HG03442 (cell line): ENCODE data around the gene KLHL42.
A peak's percentile ranks its signal among the peaks of the same experiment; 100 is the strongest.
"Not testable (repeated sequence)": the region's sequence is repeated elsewhere in the genome, so short reads cannot be mapped to it uniquely, and the experiment has no call there.

ENCODE experiments used
- ATAC-seq: cut with Tn5 transposase; IDR thresholded peaks from one replicate; pipeline ENCODE4 v1.9.1; 2021; ENCODE audit warnings: mild to moderate bottlenecking, moderate library complexity; ENCODE audit not compliant: unreplicated experiment

KLHL42 gene

DNA sequence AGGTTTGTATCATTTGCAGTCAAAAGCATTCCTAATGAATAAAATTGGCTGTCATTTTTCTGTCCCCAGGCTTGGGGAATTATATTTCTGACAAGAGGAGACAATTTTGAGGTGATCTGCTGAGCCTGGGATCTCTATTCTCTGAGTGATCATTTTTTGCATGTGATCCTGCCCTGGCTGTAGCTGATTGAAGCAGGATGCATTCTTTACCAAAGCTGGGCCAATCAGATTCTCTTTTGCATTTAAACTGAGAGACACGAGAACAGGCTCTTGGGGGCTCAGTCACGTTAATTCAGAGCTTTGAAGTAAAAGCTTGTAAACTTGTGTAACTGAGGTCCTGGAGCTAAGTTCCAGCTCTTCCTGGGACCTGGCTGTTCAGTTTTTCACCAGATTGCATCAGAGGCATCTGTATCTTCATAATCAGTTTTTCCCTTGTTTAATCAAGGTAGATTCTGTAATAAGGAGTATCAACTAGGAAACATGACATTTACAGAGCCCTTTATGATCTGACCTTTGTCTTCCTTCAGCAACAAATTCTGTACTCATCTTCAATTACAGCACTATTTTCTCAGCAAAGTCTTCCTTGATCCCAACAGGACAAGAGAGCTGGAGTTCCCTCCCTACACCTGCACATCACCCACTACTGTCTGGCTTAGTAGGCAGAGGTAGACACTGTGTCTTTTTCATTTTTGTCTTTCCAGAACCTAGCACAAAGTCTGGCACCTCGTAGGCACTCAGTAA is 35.0 kb downstream of the KLHL42 start:
- no peak for ATAC-seq

DNA sequence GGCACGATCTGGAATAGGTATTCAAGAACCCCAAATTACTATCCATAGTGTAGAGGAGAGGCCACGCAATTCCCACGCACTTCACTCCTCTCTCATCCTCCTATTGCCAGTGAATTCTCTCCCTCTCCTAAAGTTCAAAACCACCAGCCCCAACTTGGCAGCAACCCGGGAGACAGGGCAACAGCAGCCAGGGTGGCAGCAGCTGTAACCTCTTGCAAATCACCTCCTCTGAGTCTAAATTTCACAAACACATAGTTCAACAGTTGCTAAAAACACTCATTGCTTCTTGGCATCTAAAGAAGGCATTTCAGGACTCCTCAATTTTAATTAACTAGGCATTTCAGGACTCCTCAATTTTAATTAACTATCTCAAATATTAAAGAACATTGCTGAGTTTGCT is 37.7 kb downstream of the KLHL42 start:
- ATAC-seq = no peak

DNA sequence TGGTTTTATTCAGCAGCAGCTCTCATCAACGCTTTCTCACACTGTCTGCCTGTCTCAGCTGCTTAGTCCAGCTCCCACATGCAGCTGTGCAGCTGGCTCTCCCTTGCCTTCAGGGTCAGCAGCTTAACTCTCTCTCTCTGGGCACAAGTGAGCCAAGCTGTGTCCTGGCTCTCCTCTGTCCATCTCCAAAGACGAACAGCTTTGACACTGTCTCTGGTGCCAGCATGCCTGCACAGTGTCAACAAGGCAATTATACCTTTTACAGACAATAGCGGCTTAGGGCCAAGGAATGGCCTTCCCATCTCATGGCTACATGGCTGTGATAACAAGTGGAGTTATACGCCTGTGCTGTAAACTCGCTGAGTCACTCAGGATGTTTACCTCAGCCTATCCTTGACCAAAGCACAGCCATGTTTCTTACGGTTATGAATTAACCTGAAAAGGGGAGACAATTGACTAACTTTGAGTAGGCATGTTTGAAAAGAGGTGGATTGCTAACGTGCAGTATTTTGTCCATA is 38.4 kb downstream of the KLHL42 start:
- ATAC-seq = no peak

DNA sequence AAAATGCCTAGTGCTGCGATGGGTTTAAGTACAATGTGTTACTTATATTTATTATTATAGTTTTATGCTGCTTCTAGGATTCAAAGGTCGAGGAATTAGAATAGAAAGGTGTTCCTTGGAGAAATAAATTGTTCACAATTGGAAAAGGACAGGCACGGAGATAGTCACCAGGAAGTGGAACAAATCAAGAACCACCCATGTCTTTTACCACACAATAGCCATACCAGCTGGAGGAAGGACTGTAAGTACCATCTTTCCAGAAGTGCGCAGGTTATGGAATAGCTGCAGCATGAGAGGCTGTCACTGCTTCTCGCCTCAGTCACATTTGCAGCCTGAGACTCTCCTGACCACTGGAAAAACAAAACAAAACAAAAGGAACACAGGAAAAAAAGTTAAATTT is 40.5 kb downstream of the KLHL42 start:
- ATAC-seq = no peak

DNA sequence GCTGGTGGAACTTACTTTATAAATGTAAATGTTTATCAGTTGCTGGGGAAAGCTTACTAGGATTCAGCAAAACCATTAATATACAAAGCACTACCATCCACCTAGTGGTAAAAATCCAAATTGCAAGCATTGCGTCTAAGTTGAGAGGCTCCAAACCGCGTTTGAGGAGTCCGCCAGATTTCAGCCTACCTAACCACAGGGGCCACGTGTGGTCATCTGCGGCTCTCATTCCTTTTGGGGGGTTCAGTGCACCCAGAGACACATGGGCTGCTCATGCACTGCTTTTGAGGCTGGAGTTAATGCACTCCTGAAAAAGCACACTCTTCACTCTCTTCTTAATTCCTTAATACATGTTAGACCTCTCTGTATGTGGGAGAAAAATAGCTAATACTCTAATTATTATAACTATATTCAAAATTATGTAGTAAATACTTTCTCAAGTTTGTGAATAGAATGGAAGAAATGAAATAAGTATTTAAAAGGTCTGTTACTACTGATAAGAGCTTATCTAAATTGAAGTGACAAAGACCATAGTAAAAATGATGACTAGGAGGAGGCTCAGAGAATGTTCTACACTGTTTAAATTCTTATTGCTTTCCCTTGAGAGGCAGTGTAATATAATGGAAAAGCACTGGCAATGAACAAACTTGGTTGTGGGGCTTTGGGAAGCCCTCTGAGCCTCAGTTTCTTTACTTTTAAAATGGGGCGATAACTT is 41.4 kb downstream of the KLHL42 start:
- peak; percentile 17 for ATAC-seq

DNA sequence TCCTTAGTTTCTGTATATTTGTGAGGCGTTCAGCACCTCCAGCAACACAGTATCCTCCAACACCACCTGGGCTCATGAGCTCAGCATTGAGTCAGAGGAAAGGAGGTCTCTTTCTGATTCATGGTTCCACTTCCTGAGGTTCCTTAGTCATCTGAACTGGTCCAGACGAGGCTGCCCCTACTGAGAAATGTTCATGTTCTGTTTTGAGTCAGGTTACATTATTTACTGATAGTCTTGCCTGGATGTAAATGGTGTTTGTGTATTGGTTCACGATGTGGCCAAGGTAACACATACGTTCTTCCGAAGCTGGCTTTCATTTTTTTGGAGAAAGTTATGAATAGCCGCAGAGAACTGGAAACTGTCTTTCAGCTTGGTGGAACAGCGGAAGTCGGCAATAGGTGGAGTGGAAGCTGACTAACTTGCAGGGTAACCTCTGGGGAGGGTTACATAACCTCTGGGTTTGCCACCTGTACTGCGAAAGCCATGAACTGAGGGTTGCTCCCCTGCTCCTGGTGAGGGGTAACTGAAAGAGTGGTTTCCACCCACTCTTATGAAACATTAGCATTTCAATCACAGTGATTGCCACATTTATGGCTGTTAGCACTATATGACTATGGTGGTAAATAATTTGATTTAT is 42.2 kb downstream of the KLHL42 start:
- ATAC-seq = peak; percentile 76

DNA sequence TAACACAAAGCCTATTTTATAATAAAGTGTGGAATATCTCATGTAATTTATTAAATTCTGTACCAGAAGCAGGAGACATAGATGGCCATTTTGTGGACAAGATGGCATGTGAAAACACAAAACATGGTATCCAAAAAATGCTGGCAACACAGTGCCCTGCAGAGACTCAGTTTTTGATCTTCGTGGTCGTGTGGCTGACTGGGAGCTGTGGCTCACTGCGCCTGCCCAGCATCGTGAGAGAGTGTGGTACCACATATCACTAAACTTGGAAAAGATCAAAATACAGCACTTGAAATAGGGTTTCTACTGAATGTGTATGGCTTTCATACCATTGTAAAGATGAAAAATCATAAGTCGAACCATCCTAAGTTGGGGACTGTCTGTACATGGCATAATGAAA is 43.0 kb downstream of the KLHL42 start:
- no peak for ATAC-seq

DNA sequence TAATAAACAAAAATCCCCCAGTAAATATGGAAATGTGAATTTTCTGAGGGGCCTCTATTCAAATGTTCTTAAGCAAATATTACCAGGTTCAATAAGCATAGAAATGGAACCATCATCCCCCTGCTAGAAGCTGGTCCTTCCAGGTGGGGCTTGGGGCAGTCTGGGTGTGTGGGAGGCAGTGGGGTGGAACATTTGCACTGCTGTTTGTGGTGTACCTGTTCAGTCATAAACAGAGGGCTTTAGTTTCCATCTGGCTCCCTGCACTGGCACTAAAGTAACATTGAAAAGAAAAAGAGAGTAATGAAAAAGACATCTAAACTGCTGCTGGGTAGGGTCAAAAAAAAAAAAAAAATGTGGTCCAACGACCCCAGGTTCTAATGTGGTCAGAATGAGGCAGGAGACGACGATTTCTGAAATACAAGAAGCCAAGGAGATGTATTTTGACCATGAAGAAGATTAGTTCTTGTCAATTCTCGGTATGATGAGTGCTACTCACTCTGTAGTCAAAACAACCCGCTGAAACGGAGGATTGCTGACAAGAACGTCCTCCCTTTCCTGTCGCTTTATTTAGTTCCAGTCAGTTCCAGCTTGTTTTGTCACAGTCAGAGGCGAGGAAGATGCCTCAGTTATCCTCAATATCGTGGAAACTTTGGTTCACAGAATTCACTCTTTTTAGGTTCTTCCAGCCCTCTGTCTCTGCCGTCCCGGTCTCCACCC is 44.3 kb downstream of the KLHL42 start:
- ATAC-seq = peak; percentile 52

DNA sequence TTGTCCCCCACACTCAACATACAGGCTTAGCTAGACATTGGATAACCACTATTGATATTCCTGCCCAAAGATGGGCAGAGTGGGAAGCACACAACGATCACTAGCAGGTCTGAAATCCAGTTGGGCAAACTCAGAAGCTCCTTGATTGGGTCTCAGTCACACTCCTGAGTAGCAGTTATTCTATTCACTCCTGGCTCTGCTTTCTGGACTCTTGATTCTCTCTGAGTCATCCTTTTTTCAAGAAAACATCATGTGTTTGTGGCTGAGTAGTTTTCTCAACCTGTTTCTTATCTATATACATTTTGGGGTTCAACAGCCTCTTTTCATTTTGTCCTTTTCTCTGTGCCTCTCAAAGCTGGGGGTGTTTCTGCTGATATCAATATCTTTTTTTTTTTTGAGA is 46.0 kb downstream of the KLHL42 start:
- no peak for ATAC-seq

DNA sequence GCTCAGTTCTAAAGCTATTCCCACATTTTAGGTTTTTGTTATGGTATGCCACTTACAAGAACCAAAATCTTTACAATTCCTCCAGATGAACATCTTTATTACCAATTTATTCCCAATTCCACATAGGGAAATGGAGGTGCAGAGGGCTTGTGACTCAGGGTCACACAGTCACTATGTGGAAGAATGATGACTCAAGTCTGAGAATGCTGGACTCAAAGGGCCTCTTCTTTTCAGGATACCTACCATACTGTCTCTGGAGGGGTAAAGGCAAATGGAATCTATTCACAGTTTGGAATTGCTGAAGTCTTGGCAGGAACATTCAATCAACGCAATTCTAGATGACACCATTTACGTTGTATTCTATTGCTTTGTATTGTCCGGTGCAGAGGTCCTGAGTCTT is 48.2 kb downstream of the KLHL42 start:
- no peak for ATAC-seq

DNA sequence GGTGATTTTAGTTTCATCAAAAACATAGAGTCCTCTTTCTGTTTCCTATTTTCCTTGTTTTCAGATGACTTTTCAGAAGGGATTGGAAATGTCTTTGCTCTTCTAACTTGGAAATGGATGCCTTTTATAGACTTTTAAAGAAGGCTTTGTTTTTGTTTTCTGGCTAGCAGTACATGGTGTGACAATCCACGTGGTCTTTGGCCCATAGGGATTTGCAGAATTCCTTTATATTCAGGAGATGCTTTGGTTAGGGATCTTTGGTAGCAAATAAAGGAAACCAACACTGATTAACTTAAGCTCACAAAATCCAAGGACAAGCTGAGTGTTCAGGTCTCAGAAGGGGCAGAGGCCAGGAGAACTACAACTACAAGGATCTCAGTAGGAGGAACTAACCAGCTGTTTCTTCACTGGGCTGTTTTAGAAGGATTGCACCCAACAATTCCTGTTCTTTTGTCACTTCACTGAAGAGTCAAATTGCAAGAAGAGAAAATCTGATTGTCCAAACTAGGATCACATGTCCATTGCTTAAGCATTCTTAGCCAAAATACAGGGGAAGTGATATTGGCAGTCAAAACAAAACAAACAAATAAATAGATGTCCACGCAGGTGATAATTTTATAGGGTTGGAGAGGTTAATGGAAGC is 58.6 kb downstream of the KLHL42 start:
- no peak for ATAC-seq

DNA sequence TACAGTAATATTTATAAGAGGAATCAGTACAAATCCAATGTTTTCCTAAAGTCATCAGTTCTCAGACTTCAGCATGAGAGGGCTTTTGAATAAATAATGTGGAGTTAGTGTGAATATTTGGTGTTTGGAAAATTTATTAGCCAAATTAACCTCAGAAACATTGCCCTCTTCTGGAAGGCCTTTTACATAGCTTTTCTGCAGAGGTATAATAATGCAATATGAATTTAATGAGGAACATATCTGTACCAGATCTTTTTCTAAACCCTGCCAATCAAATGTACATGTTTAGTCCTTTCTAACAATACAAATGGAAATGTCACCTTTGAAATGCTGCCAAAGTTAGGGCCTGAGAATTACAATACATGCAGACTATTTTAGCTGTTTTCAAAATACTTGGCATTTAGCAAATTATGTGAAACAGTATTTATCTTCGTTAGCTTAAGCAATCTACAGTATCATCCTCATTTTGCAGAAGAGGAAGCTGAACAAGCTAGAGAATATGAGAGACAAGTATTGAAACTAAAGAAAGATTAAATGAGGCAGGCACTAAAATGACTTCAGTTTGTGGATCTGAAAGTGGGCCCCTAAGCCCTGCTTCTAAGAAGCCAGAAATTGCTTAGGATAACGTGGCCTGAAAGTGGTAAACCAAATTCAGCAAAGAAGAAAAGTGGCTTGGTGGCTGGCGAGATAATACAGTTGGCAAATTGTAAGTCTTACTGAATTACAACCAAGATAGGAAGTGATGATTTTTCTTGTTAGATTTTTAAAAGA is 60.4 kb downstream of the KLHL42 start:
- no peak for ATAC-seq

DNA sequence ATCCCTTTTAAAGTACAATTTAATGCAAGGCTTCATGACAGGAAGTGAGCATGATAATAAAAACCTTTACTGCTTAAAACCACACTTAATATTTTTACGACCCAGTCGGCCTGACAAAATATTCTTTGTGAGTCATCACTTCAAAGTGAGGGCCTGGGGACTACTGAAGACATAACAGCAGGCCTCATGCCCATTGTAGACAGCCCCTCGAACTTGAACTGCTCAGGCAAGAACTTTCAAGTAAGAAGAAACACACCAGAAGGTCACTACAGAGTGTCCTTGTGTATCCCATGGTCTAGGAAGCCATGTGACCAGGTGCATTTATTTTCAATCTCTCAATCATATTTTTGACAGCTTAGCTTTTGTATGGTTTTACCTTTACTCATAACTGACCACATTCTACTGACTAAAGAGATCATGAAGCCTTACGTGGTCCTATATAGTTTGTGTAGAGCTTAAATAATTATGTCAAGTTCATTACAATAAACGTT is 61.4 kb downstream of the KLHL42 start:
- ATAC-seq = no peak

DNA sequence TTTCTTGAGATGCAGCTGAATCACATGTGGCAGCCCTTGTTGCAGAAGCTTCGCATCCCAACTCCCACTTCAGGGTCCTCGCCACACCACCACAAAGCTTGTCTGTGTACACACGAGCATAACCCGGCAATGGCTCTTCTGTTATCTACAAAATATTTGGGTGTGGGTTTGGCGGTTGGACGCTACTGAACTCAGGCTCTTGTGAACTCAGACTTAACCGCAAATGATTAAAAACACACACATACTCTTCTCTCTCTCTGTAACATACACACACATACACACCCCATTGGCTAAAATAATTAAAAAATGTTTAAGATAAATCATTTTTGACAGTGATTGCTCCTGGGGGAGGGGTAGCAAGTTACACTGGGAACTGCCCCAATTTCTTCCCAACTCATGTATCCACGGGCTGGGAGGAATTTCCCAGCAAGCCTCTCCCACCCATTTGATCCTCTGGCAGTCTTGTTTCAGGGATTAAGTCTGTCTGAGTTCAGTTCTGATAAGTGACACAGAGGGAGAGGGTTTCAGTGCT is 63.7 kb downstream of the KLHL42 start:
- ATAC-seq = no peak

DNA sequence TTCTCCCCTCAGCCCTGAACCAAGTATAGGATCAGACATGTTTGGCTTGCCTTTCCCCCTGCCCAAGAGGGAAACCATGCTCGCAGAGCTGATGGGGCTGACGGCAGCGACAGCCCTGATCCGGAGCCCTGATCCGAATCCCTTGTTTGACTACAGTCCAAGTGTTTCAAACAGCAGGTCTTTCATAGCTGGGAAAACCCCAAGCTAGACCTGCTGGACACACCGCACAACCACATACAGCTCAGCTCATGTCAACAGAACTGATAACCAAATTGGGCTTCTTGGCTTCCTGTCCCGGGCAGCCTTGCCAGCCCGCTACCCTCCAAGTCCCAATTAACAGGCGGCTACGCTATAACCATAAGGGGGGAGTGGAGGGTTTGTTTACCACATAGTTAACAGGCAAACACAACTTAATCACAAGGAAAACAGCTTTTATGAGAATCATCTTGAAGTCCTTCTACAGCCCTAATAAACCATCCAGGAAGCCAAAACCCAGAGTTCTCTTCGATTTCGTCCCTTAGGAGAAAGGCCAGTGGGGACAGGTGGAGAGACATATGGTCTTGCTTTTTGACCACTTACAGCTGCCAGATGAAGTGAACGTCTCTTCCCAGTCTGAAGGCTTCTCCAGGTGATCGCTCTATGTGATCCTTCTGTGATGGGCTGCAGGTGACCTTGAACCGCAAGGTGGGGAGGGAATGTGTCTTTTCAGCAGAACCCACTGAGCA is 64.5 kb downstream of the KLHL42 start:
- no peak for ATAC-seq

DNA sequence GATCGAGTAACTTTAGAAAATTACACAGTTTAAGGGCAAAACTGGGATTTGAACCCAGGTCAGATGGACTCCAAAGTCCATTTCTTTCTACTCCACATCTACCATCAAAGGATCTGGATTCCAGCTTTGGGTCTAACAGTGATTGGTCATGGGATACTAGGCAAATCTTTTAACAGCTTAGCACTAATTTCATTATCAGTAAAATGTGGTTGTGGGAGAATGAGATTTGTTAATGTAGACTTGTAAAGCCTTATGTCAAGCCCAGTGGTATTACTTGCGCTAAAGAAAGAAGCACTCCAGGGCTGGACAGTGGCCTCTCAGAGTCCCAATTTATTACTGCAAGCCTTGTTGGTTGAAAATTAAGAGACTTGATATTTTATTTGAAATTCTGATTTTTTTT is 65.2 kb downstream of the KLHL42 start:
- ATAC-seq = no peak

DNA sequence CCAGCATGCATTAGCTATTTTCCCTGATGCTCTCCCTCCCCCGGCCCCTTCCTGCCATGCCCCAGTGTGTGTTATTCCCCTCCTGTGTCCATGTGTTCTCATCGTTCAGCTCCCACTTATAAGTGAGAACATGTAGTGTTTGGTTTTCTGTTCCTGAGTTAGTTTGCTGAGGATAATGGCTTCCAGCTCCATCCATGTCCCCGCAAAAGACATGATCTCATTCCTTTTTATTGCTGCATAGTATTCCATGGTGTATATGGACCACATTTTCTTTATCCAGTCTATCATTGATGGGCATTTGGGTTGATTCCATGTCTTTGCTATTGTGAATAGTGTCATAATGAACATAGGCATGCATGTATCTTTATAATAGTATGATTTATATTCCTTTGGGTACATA is 65.7 kb downstream of the KLHL42 start:
- ATAC-seq = not testable (repeated sequence)

DNA sequence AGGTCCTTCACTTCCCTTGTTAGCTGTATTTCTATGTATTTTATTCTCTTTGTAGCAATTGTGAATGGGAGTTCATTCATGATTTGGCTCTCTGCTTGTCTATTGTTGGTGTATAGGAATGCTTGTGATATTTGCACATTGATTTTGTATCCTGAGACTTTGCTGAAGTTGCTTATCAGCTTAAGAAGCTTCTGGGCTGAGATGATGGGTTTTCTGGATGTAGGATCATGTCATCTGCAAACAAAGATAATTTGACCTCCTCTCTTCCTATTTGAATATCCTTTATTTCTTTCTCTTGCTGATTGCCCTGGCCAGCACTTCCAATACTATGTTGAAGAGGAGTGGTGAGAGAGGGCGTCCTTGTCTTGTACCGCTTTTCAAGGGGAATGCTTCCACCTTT is 67.3 kb downstream of the KLHL42 start:
- ATAC-seq = not testable (repeated sequence)

DNA sequence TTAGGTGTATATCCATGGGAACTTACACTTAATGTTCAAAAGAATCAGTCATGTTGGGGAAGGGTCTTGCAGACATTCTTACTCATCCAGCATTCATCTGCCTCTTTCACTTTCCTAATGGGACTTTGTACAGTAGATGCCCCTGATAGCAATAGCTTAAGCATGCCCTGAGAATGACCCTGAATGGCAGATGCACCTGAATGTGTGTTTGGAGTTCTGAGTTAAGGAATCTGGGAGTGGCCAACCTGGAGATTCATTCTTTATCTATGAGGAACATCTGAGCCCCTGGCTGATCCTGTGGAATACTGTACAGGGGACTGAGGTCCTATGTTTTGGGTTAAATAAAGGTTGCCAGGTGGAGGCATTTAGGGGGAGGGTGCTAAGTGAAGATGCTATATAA is 71.3 kb downstream of the KLHL42 start:
- ATAC-seq = no peak
